ENCODE results near the gene BRWD1. TPM values are rescaled to one million over a fixed set of nuclear protein-coding genes. Genes with fewer than 3 reads are reported as not detected.
"Not testable (repeated sequence)": the region's sequence is repeated elsewhere in the genome, so short reads cannot be mapped to it uniquely, and the experiment has no call there.

BRWD1 gene
- polyA plus RNA-seq, 4 donors, result 47.1 to 57.1 (median 50.2) TPM

DNA sequence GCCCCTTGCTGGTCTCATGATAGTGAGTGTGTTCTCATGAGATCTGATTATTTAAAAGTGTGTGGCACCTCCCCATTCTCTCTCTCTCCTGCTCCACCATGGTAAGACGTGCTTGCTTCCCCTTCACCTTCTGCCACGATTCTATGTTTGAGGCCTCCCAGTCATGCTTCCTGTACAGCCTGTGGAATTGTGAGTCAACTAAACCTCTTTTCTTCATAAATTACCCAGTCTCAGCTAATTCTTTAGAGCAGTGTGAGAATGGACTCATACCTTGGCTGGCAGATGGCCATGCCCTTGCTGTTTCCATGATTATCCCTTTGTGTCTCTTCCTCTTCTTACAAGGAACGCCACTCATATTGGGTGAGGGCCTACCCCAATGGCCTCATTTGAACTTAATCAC lies 170.5 kb downstream of the BRWD1 start:
- no peak for DNase-seq (ENCODE audit: low read depth in 4 of 4, low spot score in 3 of 4)

DNA sequence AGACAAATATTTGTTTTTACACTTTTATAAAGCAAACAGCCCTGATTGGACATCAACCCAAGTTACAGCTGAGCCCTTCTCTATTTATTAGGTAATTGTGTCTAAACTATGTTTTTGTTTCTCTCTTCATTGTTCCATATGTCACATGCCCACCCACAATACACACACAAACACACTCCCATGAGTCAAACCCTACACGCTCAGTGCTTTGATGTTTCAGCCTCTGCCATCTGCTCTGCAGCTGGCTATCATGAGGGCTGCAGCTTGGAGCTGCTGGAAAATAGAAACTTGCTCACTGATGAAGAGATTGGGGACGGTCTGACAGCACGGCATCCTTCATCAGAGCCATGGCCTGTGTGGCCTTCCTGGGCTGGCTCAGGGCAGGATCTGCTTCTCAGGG lies 171.9 kb downstream of the BRWD1 start:
- no peak for DNase-seq (ENCODE audit: low read depth in 4 of 4, low spot score in 3 of 4)

DNA sequence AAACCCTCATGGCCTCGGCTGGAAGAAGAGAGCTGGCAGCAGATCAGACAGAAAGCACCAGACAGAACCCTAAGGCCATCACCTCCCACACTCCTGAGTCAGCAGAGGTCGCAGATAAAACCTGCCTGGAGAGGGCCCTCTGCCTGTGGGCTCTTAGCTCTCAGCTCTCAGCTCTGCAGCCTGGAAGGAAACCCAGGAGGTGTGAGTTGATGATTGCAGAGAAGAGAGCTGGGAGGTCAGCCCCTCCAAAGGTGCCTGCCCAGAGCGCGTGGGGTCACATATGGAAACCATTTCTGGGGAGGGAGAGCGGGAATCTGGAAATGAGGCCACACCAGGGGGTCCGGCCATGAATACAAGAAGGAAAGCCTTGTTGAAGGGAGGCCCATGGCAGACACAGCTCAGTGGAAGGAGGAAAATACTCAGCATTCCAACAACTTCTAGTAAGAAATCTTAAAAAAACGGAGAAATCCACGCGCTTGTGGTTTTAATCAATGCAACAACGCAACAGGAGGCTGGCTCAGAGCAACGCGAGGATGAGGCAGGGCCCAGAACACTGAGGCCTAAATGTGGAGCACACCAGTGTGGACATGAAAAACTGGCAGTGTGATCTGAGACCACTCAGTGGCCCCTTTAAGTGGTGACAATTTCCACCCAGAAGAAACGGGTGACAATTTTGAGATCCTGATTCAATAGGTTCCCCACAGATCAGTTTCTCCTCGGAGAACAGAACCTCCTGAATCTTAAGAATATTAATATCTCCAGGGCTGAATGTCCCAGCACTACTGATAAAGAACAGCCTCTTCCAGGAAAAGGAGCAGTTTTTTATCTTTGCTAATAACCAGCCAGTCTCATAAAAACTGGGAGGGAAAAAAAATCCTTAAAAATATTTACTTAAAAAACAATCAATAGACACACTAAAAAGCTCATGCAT lies 175.9 kb downstream of the BRWD1 start:
- no peak for DNase-seq (ENCODE audit: low read depth in 4 of 4, low spot score in 3 of 4)

DNA sequence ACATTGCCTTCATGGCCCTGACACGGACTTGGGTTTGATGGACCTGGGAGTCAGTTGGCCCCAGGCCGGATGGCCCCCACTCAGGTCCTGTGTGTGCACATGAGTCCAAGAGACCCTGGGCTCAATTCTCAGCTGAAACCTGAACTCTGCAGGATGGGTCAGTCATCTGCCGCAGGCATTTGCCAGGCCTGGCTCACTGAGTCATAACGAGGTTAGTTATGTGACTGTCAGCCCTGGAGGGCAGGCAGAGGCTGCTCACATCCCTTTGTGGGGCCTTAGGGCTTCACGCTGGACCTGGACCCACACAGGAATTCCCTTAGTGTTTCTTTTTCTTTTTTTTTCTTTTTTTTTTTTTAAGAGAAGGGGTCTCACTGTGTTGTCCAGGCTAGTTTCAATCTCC lies 176.7 kb downstream of the BRWD1 start:
- DNase-seq (ENCODE audit: low read depth in 4 of 4, low spot score in 3 of 4), result no peak

DNA sequence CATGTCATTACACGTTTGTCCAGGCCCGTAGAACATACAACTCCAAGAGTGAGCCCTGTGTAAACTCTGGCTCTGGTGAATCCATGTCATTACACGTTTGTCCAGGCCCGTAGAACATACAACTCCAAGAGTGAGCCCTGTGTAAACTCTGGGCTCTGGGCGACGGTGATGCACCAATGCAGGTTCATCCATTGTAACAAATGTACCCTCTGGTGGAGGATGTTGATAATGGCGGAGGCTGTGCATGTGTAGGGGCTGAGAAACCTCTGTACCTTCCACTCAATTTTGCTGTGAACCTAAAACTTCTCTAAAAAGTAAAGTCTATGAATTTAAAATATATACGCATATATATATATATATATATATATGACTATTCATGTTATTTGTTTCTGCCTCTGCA lies 177.3 kb downstream of the BRWD1 start:
- not testable (repeated sequence) for DNase-seq (ENCODE audit: low read depth in 4 of 4, low spot score in 3 of 4)

DNA sequence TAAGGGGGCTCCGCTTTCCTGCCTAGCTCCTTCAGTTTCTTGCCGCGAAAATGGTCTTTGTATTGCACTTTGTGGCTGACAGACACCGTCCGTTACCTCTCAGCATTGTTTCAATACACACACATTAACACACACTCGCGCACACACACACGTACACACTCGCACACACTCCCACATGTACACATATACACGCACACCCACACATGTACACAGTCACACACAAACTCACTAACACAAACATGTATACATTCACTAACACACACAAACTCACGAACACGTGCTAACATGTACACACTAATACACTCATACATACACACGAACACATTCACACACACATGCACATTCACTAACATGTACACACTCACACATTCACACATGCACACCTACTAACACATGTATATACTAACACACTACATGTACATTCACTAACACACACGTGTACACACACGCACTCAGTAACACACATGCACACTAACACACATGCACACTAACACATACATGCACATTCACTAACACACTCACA lies 179.1 kb downstream of the BRWD1 start:
- DNase-seq (ENCODE audit: low read depth in 4 of 4, low spot score in 3 of 4), result no peak

Other genes with a start within 250 kb of the BRWD1 start
- gene PSMG1, start 130.2 kb downstream of the BRWD1 start, polyA plus RNA-seq (ENCODE audit: insufficient read length in 4 of 4), result 10 to 100 TPM; 38.6 to 48.0 (median 46.6) TPM
- gene HMGN1, start 35.5 kb upstream of the BRWD1 start, polyA plus RNA-seq (ENCODE audit: insufficient read length in 4 of 4), result 100 to 1,000 TPM; 515 to 870 (median 714) TPM
- 1 to 10 TPM; 3.8 to 8.2 (median 4.4) TPM for gene LCA5L, start 132.1 kb upstream of the BRWD1 start, polyA plus RNA-seq (ENCODE audit: insufficient read length in 4 of 4)
- 1 to 10 TPM; 3.3 to 5.8 (median 5.7) TPM for gene SH3BGR, start 138.3 kb upstream of the BRWD1 start, polyA plus RNA-seq (ENCODE audit: insufficient read length in 4 of 4)

Data from left renal pelvis (tissue), 4 donors.